Measurements from ENCODE around the gene MSMB.
"Not testable (repeated sequence)": the region's sequence is repeated elsewhere in the genome, so short reads cannot be mapped to it uniquely, and the experiment has no call there.

The MSMB gene

GRCh38 chr10:46006219-46006618 is 39.9 kb downstream of the MSMB start:
- no peak for DNase-seq (ENCODE audit: low spot score)

- no peak for DNase-seq (ENCODE audit: low spot score)
These were observed 40.7 kb downstream of the MSMB start for GRCh38 chr10:46005383-46005782.

- no peak for DNase-seq (ENCODE audit: low spot score)
These were observed 41.1 kb downstream of the MSMB start for GRCh38 chr10:46004963-46005362.

- no peak for DNase-seq (ENCODE audit: low spot score)
These were observed 43.0 kb downstream of the MSMB start for GRCh38 chr10:46002916-46003693.

- not testable (repeated sequence) for DNase-seq (ENCODE audit: low spot score)
These were observed 43.8 kb downstream of the MSMB start for GRCh38 chr10:46002189-46002687.

DNA sequence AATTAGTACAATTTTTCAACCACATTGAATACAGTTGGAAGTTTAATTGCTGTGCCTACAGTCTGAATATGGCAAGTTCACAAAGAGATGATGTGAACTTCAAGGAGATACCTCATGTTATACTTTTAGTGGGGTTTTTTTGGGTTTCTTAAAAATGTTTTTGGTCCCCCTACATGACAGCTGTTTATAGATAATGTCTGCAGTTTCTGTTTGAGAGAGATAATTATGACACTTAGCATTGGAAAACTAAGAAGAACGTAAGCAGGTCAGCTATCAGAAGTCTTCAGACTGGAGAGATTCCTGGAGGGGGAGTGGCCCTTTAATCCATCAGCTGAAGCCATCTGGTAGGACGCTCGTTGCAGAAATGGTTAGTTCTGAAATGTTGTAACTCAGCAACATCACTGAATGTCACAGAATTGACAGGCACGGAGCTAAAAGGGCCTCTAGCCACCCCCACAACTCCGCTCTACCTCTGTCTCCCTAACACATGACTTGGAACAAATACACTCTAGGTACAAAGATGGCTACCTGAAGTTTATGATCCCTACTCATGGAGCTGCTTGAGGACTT is 44.8 kb downstream of the MSMB start:
- DNase-seq (ENCODE audit: low spot score), result no peak

- no peak for DNase-seq (ENCODE audit: low spot score)
These were observed 45.5 kb downstream of the MSMB start for GRCh38 chr10:46000538-46000937.

GRCh38 chr10:45999955-46000354 is 46.1 kb downstream of the MSMB start:
- not testable (repeated sequence) for DNase-seq (ENCODE audit: low spot score)

- no peak for DNase-seq (ENCODE audit: low spot score)
These were observed 47.9 kb downstream of the MSMB start for GRCh38 chr10:45997994-45998763.

DNA sequence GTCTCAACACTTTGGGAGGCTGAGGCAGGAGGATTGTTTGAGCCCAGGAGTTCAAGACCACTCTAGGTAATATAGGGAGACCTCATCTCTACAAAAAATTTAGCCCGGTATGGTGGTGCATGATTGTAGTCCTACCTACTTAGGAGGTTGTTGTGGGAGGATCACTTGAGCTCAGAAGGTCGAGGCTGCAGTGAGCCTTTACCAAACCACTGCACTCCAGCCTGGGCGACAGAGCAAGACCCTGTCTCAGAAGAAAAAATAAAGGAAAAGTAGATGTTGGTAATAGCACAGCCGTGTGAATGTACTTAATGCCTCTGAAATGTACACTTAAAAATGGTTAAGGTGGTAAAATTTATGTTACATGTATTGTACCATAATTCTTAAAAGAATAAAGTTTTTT is 48.5 kb downstream of the MSMB start:
- DNase-seq (ENCODE audit: low spot score), result no peak

- DNase-seq (ENCODE audit: low spot score), result not testable (repeated sequence)
These were observed 60.5 kb downstream of the MSMB start for GRCh38 chr10:45985590-45985989.

DNA sequence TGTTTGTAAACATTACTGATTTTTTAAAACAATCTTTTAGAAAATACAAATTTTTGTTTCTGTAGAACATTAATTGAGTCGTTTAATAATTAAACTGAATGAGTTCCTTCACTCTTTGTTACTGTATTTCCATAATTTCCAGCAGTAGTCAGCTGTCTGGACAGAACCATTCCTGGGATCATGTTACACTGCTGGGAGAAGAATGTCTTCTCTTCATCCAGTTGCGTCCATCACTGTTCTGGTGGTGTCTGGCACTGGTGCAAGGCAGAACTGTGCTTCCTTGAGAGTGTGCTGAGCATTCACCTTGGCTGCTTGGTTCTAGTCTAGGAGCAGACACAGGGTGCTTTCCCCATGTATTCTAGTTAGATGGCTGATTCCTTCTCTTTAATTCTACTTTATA is 61.6 kb downstream of the MSMB start:
- not testable (repeated sequence) for DNase-seq (ENCODE audit: low spot score)

DNA sequence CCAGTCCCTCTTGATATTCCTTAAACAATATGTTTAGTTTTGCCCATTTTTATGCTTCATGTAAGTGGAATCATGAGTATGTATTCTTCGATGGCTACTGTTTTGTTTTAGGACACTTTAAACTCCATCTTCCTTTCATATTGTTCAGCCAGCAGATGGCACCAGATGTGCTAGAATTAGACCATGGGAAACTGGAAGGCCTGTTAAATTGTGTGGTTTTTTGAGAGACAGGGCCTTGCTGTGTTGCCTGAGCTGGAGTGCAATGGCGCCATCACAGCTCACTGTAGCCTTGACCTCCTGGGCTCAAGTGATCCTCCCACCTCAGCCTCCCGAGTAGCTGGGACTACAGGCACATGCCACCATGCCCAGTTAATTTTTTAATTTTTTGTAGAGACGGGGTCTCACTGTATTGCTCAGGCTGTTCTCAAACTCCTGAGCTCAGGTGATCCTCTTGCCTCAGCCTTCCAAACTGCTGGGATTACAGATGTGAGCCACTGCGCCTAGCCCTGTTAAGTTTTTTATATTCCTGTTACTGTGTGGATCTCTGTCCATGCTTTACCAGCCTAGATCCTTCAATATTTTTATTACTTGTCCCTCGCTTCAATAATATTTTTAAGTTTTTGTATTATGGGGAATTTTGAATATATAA is 62.4 kb downstream of the MSMB start:
- peak; percentile 63 for DNase-seq (ENCODE audit: low spot score)

All from CD4-positive, alpha-beta T cell treated with Interleukin-15 for 4 hours (primary cell).